Suprapubic skin (tissue), 3 donors: ENCODE data around the gene CSTPP1.

Experiments
- CTCF ChIP-seq, 2 donors: fragments of 200-600 bp in 1 of 2; fragments of 450-650 bp in 1 of 2; sonication (generic) in 1 of 2; IDR thresholded peaks; one replicate each; pipeline ENCODE4 v1.5.1; 2016 to 2019; ENCODE audit warnings: antibody characterized with exemption in 2 of 2, mild to moderate bottlenecking in 1 of 2, moderate library complexity in 1 of 2
- POLR2AphosphoS5 ChIP-seq, 3 donors: sonication (generic); formaldehyde crosslinking; IDR thresholded peaks; one replicate each; pipeline ENCODE4 v1.6.1; 2017; ENCODE audit warnings: antibody characterized with exemption in 3 of 3

GRCh38 chr11:47055534-47055933 is 119.0 kb downstream of the CSTPP1 start:
- TF ChIP-seq CTCF (IDR thresholded peaks at IDR 0.05), result no peak
- no peak for TF ChIP-seq POLR2AphosphoS5 (IDR thresholded peaks at IDR 0.05)
